Measurements from ENCODE around the gene CTDSP2.

- TF ChIP-seq CTCF (IDR thresholded peaks at IDR 0.05; ENCODE audit: low read depth, low read length, poor library complexity, severe bottlenecking) (no peak), EZH2phosphoT487 (IDR thresholded peaks at IDR 0.05; ENCODE audit: borderline replicate concordance, low read length) (no peak)
Observed at GRCh38 chr12:57771873-57772428, 74.6 kb downstream of the CTDSP2 start, which contains the start of gene METTL1.
